ENCODE measurements around the gene PDGFD.

PDGFD gene

DNA sequence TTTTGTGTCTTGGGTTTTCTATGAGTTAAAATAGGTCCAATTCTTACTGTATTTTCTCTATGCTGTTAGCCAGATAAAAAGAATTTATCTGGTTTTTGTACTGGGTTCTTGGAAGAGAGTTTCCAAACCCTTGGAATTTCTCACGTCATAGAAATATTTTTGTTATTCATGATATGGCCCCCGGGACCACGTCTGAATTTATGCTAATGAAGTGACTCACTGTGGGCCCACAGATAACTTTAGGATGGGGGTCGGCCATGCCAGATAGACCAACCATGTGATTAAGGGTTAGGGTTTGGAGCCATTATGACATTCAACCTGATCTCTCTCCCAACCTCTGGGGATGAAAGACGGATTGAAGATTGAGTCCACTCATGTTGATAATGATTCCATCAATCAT is 163.1 kb downstream of the PDGFD start:
- no peak for DNase-seq (ENCODE audit: low read depth)

- DNase-seq (ENCODE audit: low read depth), result no peak
Measured at GRCh38 chr11:103998826-103999508, 165.0 kb downstream of the PDGFD start.

DNA sequence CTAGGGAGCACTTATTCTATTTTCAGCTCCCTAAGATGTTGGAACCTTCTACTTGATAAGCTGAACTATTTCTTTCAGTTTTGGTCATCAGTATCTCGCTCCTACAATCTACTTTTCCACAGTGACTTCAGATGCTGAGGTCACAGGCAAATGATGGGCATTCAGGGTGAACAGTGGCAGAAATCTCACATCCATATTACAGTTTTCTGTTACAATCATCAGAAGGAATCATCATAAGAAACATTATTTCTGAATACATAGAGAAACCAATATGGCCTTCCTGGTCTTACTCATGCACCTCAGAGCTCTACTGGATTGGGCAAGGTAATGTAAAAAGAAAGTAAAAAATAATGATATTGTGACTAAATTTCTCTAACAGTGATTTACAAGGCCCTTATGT is 166.9 kb downstream of the PDGFD start:
- no peak for DNase-seq (ENCODE audit: low read depth)

DNA sequence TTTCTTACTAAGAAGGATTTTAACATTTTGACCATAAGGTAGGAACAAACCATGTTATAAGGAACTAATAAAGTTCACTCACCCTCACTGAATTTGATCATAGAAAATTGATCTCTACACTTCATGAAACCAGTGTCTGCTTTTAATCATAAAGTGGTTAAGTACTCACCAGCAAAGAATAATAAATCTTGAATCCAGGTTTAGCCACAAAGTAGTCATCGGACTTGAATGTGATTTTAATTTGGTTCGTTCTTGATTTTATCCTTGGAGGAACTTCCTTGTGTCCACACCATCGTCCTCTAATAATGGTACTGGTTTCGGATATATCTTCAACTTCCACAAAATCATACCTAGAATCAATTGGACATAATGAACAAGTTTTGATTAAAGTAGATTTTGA is 168.1 kb downstream of the PDGFD start:
- DNase-seq (ENCODE audit: low read depth), result no peak

GRCh38 chr11:103994518-103994917 is 169.4 kb downstream of the PDGFD start:
- DNase-seq (ENCODE audit: low read depth), result no peak

- no peak for DNase-seq (ENCODE audit: low read depth)
Measured at GRCh38 chr11:103994094-103994493, 169.9 kb downstream of the PDGFD start.

DNA sequence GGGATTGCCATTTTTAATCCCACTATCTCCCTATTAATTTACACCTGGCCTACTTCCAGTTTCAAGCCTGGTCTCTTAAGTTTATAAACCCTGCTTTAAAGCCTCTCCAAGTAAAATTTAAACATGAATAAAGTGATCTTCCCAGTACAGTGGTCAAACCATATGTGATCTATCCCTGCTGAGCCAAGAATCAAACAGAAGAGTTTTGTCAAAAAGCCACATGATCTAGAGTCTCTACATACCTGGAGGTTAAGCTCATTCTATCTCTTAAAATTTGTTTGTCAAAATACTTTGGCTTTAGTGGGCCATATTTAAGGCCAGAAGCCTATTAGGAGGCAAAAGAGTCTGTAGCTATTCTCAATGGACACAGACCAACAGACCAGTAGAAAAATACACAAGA is 170.4 kb downstream of the PDGFD start:
- DNase-seq (ENCODE audit: low read depth), result no peak

GRCh38 chr11:103988595-103988969 is 175.4 kb downstream of the PDGFD start:
- no peak for DNase-seq (ENCODE audit: low read depth)

DNA sequence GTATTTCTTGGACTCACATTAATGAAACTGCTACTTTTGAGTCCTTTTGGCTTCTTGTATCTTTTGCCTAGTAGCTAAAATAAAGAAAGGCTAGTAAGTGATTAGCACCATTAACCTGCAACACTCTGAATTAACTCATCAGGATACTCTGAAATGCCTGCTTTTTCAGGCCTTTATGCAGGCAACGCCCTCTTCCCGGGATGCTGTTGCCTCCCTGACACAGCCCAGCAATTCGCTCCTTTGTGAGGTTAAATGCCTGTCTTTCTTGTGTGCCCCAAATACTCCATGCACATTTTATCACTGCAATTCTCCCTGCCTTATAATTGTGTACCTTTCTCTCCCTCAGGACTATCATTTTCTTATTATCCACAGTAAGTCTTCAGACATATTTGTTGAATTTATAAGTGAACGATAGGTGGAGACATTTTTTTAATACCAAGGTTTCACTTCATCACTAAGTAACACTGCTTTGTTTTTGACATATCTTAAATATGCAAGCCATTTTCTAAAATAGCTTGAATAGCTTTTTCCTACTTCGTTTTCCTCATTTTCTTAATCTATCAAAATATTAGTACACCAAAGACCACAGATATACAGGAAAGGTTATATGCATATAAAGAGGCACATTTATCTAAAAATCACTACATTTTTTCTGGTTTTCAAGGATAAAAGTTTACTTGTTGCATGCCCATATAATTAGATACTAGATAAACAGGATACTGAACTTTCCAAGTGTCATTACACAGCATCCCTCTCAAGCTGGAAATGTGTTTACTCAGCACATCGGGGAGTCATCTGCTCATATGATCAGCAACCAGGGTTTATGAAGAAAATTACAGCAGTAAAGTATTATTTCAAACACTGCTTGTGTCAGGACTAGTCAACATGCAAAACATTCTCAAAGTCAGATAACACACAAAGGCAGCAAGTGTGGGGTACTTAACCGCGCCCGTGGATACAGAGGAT is 176.0 kb downstream of the PDGFD start:
- no peak for DNase-seq (ENCODE audit: low read depth)

- DNase-seq (ENCODE audit: low read depth), result no peak
Measured at GRCh38 chr11:103985041-103985440, 178.9 kb downstream of the PDGFD start.

DNA sequence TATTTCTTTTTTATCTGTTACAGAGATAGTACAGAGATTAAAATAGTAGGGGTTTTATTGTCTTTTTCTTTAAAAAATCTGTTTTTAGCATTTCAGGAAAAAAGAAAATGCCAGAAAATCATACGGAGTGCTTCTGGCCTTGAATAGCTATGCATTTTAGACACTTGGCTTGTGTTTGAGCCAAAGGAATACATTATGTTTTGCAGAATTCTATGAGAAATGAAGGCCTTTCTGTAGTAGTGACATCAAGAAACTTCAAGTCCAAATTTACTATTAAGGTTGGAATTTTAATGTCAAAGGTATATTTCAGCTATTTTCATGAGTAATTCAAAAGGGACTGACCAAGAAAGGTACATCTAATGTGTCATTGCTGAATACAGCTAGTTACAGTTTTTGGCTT is 183.8 kb downstream of the PDGFD start:
- DNase-seq (ENCODE audit: low read depth), result no peak

DNA sequence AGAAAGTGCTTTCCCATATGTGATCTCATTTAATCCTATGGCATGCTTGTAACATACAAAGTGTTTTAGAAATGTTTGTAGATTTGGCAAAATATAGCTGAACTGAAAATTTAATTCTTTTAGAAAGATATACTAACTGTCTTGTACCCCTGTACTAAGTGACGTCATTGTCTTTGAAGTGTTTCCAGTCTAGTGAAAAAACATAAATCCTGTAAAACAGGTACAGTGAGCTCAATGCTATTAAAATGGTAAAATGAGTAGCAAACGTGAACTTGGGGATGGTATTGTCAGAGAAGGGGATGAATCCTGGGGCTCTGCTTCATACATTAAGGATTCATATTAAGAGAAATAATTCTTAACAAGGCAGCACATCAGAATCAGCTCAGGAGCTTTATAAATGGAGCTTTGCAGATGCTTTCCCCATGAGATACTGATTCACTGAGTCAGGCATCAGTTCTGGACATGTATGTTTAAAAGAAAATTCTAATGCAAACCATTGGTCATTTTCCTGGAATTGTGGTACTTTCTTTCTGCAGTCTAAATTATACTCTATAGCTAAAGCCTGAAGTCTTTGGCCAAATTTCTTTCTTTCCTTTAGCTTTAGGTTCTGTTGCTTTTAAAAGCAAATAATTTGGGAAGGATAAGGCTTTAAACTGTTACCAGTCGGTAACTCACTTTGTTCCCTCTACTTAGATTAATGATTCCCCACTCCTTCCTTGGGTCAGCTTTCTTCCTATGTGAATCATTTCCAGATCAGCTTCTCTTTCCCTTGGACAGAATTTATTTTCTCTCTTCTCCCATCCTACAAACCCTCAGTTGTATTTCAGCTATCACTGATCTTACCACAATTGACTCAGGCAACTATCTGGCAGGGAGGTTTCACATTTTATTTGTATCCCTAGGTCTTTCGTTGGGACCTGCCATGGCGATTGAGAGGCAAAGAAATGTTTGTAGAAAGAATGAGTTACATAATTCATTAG is 185.0 kb downstream of the PDGFD start:
- DNase-seq (ENCODE audit: low read depth), result no peak

- no peak for DNase-seq (ENCODE audit: low read depth)
Measured at GRCh38 chr11:103972013-103972412, 191.9 kb downstream of the PDGFD start.

- no peak for DNase-seq (ENCODE audit: low read depth)
Measured at GRCh38 chr11:103970701-103971249, 193.2 kb downstream of the PDGFD start.

GRCh38 chr11:103968685-103969084 is 195.3 kb downstream of the PDGFD start:
- DNase-seq (ENCODE audit: low read depth), result no peak

GRCh38 chr11:103967985-103968384 is 196.0 kb downstream of the PDGFD start:
- no peak for DNase-seq (ENCODE audit: low read depth)

- no peak for DNase-seq (ENCODE audit: low read depth)
Measured at GRCh38 chr11:103964390-103964789, 199.6 kb downstream of the PDGFD start.

- DNase-seq (ENCODE audit: low read depth), result no peak
Measured at GRCh38 chr11:103963648-103964047, 200.3 kb downstream of the PDGFD start.

DNA sequence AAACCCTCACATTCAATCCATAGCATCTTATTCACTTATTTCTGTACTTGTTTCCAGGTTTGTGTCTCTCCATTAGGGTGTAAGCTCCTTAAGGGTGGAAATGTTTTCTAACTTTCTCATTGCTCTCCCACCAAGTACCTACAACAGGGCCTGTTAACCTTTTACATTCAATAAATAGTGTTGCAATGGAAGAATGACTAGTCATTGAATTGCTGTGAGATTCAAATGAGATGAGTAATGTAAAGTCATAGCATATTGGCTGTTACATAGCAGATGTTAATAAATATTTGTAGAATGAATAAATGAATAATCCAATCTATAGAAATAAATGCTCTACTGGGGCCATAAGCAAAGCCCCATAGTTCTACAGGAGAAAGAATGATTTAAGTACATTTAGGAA is 202.9 kb downstream of the PDGFD start:
- peak; percentile 31 for DNase-seq (ENCODE audit: low read depth)

DNA sequence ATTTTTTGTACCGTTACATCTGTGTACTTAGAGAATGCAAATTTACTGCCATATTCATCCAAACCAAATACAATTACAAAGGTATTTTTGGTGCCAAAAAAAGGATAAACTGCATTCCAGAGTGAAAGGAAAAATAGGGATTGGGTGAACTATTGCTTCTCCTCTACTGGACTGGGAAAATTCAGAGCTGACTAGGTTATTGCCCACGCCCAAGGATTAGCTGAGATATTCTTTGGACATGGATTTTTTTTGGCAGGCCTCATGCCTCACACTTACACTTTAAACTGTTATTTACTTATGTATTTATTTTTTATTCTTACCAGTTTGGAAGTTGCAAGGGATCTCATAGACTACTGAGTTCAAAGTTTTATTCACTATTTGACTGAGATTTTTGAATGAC is 203.8 kb downstream of the PDGFD start:
- no peak for DNase-seq (ENCODE audit: low read depth)

DNA sequence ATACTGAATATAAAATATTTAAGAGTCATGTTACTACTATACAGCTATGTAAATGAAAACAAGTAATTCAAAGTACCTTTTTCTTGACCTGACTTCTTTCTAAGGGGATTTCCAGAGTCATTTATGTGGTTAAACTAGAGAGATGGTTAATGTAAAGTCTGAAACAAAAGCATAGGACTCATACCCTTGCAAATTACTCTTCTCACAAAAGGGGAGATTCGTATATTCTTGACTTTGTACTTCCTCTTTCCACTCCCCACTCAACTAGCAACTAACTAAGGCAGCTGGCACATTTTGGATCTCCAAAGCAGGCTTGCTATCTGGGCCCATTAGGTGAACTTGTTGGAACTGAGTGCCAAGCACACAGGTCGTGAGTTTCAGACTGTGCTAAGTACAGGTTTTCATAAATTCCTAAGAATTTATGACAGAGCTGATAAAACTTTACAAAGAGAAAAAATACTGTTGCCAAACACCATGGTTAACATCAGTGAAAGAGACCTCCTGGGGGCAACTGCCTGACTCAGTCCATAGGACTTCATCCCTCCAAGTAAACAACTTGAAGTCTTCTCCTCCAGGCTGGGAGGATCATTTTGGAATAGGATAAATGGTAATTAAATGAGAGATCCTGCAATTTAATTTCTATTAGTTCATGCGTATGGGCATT is 204.5 kb downstream of the PDGFD start:
- no peak for DNase-seq (ENCODE audit: low read depth)
